Measurements from ENCODE around the gene HSFX4. TPM values are rescaled to one million over a fixed set of nuclear protein-coding genes. Genes with fewer than 3 reads are reported as not detected.

HSFX4 gene
- polyA plus RNA-seq, 2 of the 4 experiments (the other 2 are of a cell fraction), result not detected

GRCh38 chrX:149937871-149938426 lies 8.6 kb downstream of the HSFX4 start:
- ATAC-seq (peak; percentile 1 to 2; a peak in 4 of 6 replicates), DNase-seq (ENCODE audit: low read depth in 1 of 2, low spot score in 1 of 2) (peak in 1 of 2 experiments; percentile 4), FAIRE-seq (no peak)
- H3K4me2 ChIP-seq, result peak overlapping the region; percentile 94
- peaks cover 4% of the 10 kb centered on the region; the same call in 1 of the 3 replicates for H3K4me1 ChIP-seq
- H3K9me3 ChIP-seq, result no peaks in the 10 kb centered on the region
- ChIA-PET CTCF (interaction anchor here (0.7 to 1.2 kb wide), 4 partner anchors 22 to 778 kb away, joined by 3 to 4 read pairs (median 3); no protein-coding TSS in a partner anchor), POLR2A (interaction anchor here (0.6 to 3.0 kb wide), 5 partner anchors 59 to 755 kb away, joined by 6 to 35 read pairs (median 8); partner anchors contain the start of genes EOLA1, IDS, MAMLD1 and MTMR1)
- TF ChIP-seq POLR2A (IDR thresholded peaks at IDR 0.05; ENCODE audit: low read length), result no peak
- TF ChIP-seq KDM5A (IDR thresholded peaks at IDR 0.05), result 0 out of 2 replicates have a peak, but pooled peaks have one; percentile 40
- TF ChIP-seq PHF8 (IDR thresholded peaks at IDR 0.05; ENCODE audit: borderline replicate concordance, low read depth), result peak; percentile 45; the same call in 1 of the 2 replicates
- peak overlapping the region; percentile 81 for H3K4me3 ChIP-seq
- peak overlapping the region; percentile 97 to 98 for H3K27ac ChIP-seq
- 0% methylated on average over 10 of the region's 46 CpGs for WGBS (ENCODE audit: missing lambda C conversion rate)

DNA sequence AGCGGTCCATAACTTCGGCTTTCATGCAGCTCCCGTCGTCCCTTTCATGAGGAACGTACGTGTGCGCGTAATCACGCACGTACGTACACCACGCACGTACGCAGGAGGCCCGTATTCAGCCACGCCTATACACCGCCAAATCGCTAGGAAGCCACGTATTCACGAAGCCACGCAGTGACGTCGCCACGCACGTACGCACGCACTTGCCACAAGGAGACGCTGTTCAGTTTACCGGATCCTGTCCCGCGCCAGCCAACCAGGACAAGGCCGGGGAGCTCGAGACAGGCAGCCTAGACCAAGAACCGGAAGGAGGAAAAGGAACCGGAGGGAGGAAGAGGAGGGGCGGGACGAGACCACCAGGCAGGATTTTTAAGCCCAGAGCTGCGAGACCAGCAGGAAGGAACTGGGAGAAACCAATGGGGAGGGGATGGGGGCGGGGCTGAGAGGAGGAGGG lies 9.1 kb downstream of the HSFX4 start, which contains the start of gene EOLA2:
EOLA2 (minus strand) TSS at position 65 of the 454 bp plus-strand sequence. CDS start 4,617 bp downstream, outside the sequence.
- 0% methylated on average over 9 of the region's 39 CpGs for WGBS (ENCODE audit: missing lambda C conversion rate)
- Histone ChIP-seq H3K27ac (peak within 1 kb of the TSS; percentile 97 to 98), H3K9me3 (no peaks in the 10 kb centered on the region), H3K4me2 (peak within 1 kb of the TSS; percentile 94), H3K4me1 (peaks cover 4% of the 10 kb centered on the region; the same call in 1 of the 3 replicates), H3K4me3 (peak within 1 kb of the TSS; percentile 81)
- ChIA-PET POLR2A (interaction anchor here (0.5 to 3.0 kb wide), 8 partner anchors 59 to 1501 kb away, joined by 3 to 35 read pairs (median 7); partner anchors contain the start of genes EOLA1, IDS, MAMLD1 and MTMR1), CTCF (interaction anchor here (0.6 to 1.2 kb wide), 5 partner anchors 12 to 777 kb away, joined by 3 to 4 read pairs (median 3); no protein-coding TSS in a partner anchor)
- DNase-seq (ENCODE audit: low read depth in 1 of 2, low spot score in 1 of 2), result peak; percentile 67 to 99
- ATAC-seq, result peak; percentile 78 to 80
- FAIRE-seq, result peak; percentile 100
- TF ChIP-seq POLR2A (IDR thresholded peaks at IDR 0.05; ENCODE audit: low read length), result peak; percentile 38
- no peak for TF ChIP-seq FOXS1 (CRISPR knock-in tag; IDR thresholded peaks at IDR 0.05)
- TF ChIP-seq, protein P1, sequence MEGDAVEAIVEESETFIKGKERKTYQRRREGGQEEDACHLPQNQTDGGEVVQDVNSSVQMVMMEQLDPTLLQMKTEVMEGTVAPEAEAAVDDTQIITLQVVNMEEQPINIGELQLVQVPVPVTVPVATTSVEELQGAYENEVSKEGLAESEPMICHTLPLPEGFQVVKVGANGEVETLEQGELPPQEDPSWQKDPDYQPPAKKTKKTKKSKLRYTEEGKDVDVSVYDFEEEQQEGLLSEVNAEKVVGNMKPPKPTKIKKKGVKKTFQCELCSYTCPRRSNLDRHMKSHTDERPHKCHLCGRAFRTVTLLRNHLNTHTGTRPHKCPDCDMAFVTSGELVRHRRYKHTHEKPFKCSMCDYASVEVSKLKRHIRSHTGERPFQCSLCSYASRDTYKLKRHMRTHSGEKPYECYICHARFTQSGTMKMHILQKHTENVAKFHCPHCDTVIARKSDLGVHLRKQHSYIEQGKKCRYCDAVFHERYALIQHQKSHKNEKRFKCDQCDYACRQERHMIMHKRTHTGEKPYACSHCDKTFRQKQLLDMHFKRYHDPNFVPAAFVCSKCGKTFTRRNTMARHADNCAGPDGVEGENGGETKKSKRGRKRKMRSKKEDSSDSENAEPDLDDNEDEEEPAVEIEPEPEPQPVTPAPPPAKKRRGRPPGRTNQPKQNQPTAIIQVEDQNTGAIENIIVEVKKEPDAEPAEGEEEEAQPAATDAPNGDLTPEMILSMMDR (IDR thresholded peaks at IDR 0.05), result peak; percentile 31; the same call in 2 of the 3 replicates
- no peak for TF ChIP-seq HDAC2 (IDR thresholded peaks at IDR 0.05)
- TF ChIP-seq, protein P2, sequence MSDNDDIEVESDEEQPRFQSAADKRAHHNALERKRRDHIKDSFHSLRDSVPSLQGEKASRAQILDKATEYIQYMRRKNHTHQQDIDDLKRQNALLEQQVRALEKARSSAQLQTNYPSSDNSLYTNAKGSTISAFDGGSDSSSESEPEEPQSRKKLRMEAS (IDR thresholded peaks at IDR 0.05), result peak; percentile 52

DNA sequence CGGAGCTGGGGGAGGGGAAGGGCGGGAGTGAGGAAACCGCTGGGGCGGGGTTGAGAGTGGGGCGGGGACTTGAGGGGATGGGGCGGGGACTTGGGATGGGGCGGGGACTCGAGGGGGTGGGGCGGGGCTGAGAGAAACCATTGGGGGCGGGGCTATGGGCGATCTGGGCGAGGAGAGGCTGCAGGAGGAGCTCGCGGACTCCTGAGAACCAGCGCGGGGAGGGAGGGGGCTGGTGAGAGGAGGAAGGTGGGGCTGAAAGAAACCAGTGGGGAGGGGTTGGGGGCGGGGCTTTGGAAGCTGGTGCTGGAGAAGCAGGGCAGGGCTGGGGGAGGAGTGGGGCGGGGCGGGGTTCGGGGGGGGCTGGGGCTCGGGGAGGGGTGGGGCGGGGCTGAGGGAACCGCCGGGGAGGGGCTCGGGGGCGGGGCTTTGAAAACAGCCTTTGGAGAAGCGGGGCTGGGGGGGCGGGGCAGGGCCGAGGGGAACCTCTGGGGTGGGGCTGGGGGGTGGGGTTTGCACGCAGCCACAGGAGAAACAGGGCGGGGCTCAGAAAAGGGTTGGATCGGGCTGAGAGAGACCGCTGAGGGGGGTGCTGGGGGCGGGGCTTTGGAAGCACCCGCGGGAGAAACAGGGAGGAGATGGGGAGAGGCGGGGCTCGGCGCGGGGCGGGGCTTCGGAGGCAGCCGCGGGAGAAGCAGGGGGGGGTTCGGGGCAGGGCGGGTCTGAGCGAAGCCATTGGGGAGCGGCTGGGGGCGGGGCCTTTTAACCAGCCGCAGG lies 9.7 kb downstream of the HSFX4 start:
- ATAC-seq, result peak; percentile 15 to 23
- peak overlapping the region; percentile 68; the same call in 2 of the 3 replicates for H3K4me2 ChIP-seq
- H3K27ac ChIP-seq, result peak overlapping the region; percentile 97 to 98
- H3K9me3 ChIP-seq, result no peaks in the 10 kb centered on the region
- H3K4me3 ChIP-seq, result peak overlapping the region; percentile 81
- POLR2A ChIA-PET, result interaction anchor here (0.5 to 3.0 kb wide), 14 partner anchors 58 to 1500 kb away, joined by 3 to 35 read pairs (median 4); partner anchors contain the start of genes EOLA1, IDS, MAMLD1 and MTMR1
- FAIRE-seq, result no peak
- WGBS (ENCODE audit: missing lambda C conversion rate), result no CpG with 5 or more reads among the region's 50 CpGs
- peak; percentile 59 to 93 for DNase-seq (ENCODE audit: low read depth in 1 of 2, low spot score in 1 of 2)
- CTCF ChIA-PET, result interaction anchor here (0.6 to 1.7 kb wide), 5 partner anchors 11 to 776 kb away, joined by 3 to 4 read pairs (median 3); no protein-coding TSS in a partner anchor
- peaks cover 4% of the 10 kb centered on the region; the same call in 1 of the 3 replicates for H3K4me1 ChIP-seq
- TF ChIP-seq, protein P1 (IDR thresholded peaks at IDR 0.05), result no peak
- no peak for TF ChIP-seq CBX2 (IDR thresholded peaks at IDR 0.05; ENCODE audit: borderline replicate concordance, low read depth)
- TF ChIP-seq MAZ (IDR thresholded peaks at IDR 0.05; ENCODE audit: borderline replicate concordance, low read depth, low read length), result no peak
- TF ChIP-seq, protein P3, sequence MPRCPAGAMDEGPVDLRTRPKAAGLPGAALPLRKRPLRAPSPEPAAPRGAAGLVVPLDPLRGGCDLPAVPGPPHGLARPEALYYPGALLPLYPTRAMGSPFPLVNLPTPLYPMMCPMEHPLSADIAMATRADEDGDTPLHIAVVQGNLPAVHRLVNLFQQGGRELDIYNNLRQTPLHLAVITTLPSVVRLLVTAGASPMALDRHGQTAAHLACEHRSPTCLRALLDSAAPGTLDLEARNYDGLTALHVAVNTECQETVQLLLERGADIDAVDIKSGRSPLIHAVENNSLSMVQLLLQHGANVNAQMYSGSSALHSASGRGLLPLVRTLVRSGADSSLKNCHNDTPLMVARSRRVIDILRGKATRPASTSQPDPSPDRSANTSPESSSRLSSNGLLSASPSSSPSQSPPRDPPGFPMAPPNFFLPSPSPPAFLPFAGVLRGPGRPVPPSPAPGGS (IDR thresholded peaks at IDR 0.05), result no peak
- no peak for TF ChIP-seq RARB (CRISPR knock-in tag; IDR thresholded peaks at IDR 0.05)
- no peak for TF ChIP-seq ATOH8 (CRISPR knock-in tag; IDR thresholded peaks at IDR 0.05; ENCODE audit: low read depth)
- no peak for TF ChIP-seq REST (IDR thresholded peaks at IDR 0.05)
- no peak for TF ChIP-seq NFE2L2 (conservative IDR thresholded peaks at IDR 0.05; ENCODE audit: low read length)
- no peak for TF ChIP-seq PHF8 (IDR thresholded peaks at IDR 0.05; ENCODE audit: borderline replicate concordance, low read depth)
- TF ChIP-seq, protein P4, sequence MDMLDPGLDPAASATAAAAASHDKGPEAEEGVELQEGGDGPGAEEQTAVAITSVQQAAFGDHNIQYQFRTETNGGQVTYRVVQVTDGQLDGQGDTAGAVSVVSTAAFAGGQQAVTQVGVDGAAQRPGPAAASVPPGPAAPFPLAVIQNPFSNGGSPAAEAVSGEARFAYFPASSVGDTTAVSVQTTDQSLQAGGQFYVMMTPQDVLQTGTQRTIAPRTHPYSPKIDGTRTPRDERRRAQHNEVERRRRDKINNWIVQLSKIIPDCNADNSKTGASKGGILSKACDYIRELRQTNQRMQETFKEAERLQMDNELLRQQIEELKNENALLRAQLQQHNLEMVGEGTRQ (IDR thresholded peaks at IDR 0.05), result no peak
- TF ChIP-seq EP300 (IDR thresholded peaks at IDR 0.05), result no peak
